ENCODE results near the gene NEFH. TPM values are rescaled to one million over a fixed set of nuclear protein-coding genes. Genes with fewer than 3 reads are reported as not detected.

The NEFH gene
- total and polyA plus RNA-seq, 4 donors = 0.22 to 0.71 (median 0.56) TPM

DNA sequence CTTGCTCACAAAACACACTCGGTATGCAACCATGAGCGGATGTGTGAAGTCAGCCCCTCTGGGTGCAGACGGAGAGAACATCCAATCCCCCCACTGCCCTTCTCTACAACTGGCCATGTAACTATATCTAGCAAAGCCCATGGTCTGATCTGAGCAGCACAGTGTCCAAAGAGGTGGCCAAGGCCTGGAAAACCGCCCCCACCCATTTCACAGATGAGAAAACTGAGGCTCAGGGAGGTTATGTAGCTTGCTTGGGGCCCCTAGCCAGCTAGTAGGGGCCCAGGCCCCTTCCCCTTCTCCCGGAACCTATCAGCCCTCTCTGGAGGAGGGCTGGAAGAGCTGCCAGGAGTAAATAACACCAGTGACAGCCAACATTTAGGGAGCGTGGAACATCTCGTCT, 15.4 kb upstream of the NEFH start:
- Histone ChIP-seq H3K27ac (ENCODE audit: low read depth in 1 of 2, low read length in 1 of 2) (no peak overlapping the region), H3K36me3 (ENCODE audit: control insufficient read depth in 4 of 4, insufficient read depth in 4 of 4, low read length in 4 of 4) (no peaks in the 10 kb centered on the region), H3K9ac (ENCODE audit: insufficient read depth in 1 of 2, low read length in 2 of 2) (no peak overlapping the region), H3K4me1 (ENCODE audit: control insufficient read depth in 5 of 5, insufficient read depth in 5 of 5, low read length in 5 of 5) (no peaks in the 10 kb centered on the region), H3K9me3 (ENCODE audit: control insufficient read depth in 4 of 4, insufficient read depth in 3 of 4, low read length in 3 of 4) (no peaks in the 10 kb centered on the region), H3K4me3 (no peak overlapping the region), H3K27me3 (ENCODE audit: control insufficient read depth in 3 of 3, insufficient read depth in 3 of 3, low read length in 2 of 3) (no peaks in the 10 kb centered on the region)
- ATAC-seq (ENCODE audit: insufficient read depth, low FRiP score) (no peak), DNase-seq (no peak)
- 86 to 94% methylated on average over 7 of the region's 7 CpGs for WGBS, 2 donors
- TF ChIP-seq, protein P1, sequence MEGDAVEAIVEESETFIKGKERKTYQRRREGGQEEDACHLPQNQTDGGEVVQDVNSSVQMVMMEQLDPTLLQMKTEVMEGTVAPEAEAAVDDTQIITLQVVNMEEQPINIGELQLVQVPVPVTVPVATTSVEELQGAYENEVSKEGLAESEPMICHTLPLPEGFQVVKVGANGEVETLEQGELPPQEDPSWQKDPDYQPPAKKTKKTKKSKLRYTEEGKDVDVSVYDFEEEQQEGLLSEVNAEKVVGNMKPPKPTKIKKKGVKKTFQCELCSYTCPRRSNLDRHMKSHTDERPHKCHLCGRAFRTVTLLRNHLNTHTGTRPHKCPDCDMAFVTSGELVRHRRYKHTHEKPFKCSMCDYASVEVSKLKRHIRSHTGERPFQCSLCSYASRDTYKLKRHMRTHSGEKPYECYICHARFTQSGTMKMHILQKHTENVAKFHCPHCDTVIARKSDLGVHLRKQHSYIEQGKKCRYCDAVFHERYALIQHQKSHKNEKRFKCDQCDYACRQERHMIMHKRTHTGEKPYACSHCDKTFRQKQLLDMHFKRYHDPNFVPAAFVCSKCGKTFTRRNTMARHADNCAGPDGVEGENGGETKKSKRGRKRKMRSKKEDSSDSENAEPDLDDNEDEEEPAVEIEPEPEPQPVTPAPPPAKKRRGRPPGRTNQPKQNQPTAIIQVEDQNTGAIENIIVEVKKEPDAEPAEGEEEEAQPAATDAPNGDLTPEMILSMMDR (IDR thresholded peaks at IDR 0.05; ENCODE audit: control extremely low read depth, extremely low read depth) = no peak

DNA sequence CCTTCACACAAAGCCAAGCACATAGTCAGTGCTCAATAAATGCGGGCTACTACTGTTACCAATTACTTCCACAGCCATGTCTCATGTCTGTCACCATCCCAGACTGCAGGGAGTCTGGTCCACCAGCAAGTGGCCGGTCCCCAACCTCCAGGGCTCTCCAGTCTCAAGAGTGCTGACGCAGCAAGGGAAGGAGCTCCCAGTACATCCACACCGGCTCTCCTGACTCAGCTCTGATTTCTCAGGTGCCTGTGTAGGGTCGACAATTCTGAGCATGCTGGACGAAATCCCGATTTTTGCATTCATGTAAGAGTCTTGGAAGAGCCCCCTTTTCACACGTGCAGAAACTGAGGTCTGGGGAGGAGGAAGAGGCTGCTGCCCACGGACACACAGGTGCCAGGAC, 10.3 kb upstream of the NEFH start:
- ATAC-seq (ENCODE audit: insufficient read depth, low FRiP score) (peak; percentile 59), DNase-seq (peak in 2 of 3 donors; percentile 29 to 42)
- TF ChIP-seq, protein P1 (IDR thresholded peaks at IDR 0.05; ENCODE audit: control extremely low read depth, extremely low read depth) = no peak
- 49 to 50% methylated on average over 9 of the region's 9 CpGs for WGBS, 2 donors
- Histone ChIP-seq H3K4me1 (ENCODE audit: control insufficient read depth in 5 of 5, insufficient read depth in 5 of 5, low read length in 5 of 5) (no peaks in the 10 kb centered on the region), H3K9ac (ENCODE audit: insufficient read depth in 1 of 2, low read length in 2 of 2) (no peak overlapping the region), H3K27me3 (ENCODE audit: control insufficient read depth in 3 of 3, insufficient read depth in 3 of 3, low read length in 2 of 3) (no peaks in the 10 kb centered on the region), H3K4me3 (no peak overlapping the region), H3K27ac (ENCODE audit: low read depth in 1 of 2, low read length in 1 of 2) (no peak overlapping the region), H3K36me3 (ENCODE audit: control insufficient read depth in 4 of 4, insufficient read depth in 4 of 4, low read length in 4 of 4) (no peaks in the 10 kb centered on the region), H3K9me3 (ENCODE audit: control insufficient read depth in 4 of 4, insufficient read depth in 3 of 4, low read length in 3 of 4) (peaks cover 0 to 6% (median 0%) of the 10 kb centered on the region in 4 donors)

DNA sequence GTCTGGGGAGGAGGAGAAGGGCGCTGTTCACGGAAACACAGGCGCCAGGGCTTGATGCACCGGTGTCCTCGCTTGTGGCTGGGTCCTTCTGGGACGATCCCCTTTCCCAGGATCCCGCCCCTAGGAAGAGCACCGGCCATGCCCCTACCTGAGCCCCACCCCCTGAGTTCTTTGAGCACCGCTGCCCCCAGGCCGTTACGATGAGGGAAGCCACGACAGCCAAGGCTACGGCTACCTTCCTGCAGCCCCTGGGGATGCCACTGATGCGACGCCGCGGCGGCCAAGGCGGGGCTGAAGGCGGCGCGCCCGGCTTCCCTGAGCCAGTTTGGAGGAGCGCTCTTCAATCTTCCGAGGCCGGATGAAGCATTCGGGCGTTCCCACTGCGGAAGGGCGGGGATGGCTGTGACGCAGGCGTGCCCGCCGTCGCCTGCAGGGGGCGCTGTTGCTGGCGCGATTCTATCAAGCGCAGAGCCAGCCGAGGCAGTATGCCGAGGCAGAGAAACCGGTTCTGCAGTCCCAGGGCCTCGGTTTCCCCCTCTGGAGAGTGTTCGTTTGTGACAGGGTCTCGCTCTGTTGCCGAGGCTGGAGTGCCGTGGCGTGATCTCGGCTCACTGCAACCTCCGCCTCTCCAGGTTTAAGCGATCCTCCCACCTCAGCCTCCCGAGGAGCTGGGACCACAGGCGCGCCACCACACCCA, 9.7 kb upstream of the NEFH start:
- ATAC-seq (ENCODE audit: insufficient read depth, low FRiP score) = peak; percentile 85
- Histone ChIP-seq H3K9me3 (ENCODE audit: control insufficient read depth in 4 of 4, insufficient read depth in 3 of 4, low read length in 3 of 4) (peaks cover 0 to 6% (median 0%) of the 10 kb centered on the region in 4 donors), H3K27me3 (ENCODE audit: control insufficient read depth in 3 of 3, insufficient read depth in 3 of 3, low read length in 2 of 3) (no peaks in the 10 kb centered on the region), H3K4me1 (ENCODE audit: control insufficient read depth in 5 of 5, insufficient read depth in 5 of 5, low read length in 5 of 5) (no peaks in the 10 kb centered on the region), H3K4me3 (no peak overlapping the region), H3K36me3 (ENCODE audit: control insufficient read depth in 4 of 4, insufficient read depth in 4 of 4, low read length in 4 of 4) (no peaks in the 10 kb centered on the region), H3K27ac (ENCODE audit: low read depth in 1 of 2, low read length in 1 of 2) (no peak overlapping the region), H3K9ac (ENCODE audit: insufficient read depth in 1 of 2, low read length in 2 of 2) (no peak overlapping the region)
- DNase-seq = peak; percentile 33 to 73 (median 58)
- WGBS, 2 donors = 21 to 25% methylated on average over 54 of the region's 54 CpGs
- TF ChIP-seq, protein P1 (IDR thresholded peaks at IDR 0.05; ENCODE audit: control extremely low read depth, extremely low read depth) = peak; percentile 32
